Fibroblast of pulmonary artery (primary cell): ENCODE measurements around the gene MCF2L.
"Not testable (repeated sequence)": the region's sequence is repeated elsewhere in the genome, so short reads cannot be mapped to it uniquely, and the experiment has no call there.

Experiments
- DNase-seq: peaks from one replicate; pipeline ENCODE4 v3.0.0-alpha.2; 2010; ENCODE audit warnings: low read depth
- H3K4me3 ChIP-seq: replicated peaks from 2 replicates; pipeline ENCODE4 v1.5.1; 2011; ENCODE audit warnings: low read depth, mild to moderate bottlenecking, control low read depth, low read length, moderate library complexity
- CTCF ChIP-seq: IDR thresholded peaks from 2 replicates; pipeline ENCODE4 v1.5.1; 2011; ENCODE audit warnings: mild to moderate bottlenecking, control low read depth, low read length, inconsistent platforms; ENCODE audit errors: missing control alignments

The MCF2L gene

DNA sequence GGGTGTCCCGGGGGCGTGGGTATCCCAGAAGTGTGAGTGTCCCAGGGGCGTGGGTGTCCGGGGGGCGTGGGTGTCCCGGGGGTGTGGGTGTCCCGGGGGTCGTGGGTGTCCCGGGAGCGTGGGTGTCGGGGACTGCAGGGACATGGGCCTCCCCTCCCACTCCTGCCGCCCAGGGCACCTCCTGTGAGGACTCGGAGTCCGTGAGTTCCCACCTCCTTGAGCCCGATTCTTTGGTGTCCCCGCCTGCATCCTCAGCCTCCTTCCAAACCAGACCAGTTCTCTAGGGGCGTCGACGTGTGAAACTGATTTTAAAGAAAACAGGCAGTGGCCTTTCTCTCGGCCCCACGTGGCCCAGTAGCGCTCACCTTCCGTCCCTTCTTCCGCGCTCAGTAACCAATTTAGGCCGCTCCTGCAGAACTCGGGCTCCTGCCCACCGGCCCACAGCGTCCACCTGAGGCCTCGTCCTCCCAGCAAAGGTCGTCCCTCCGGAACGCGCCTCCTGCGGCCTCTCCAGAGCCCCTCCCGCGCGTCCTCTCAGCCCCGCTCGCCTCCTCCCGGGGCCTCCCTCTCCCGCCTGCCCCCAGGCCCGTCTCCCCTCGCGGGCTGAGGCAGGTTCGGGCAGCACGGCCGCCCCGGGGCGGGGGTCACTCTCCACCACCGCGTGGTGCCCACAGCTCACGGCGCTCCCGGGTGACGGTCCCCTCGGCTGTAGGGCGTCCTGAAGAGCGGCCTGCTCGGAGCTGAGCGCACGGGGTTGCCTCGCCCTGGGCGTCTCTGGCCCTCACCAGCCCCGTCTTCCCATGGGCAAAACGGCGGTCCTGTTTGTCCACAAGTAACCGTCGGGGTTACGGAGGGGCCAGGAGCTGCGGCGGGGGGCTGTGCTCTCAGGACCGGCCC lies 140.4 kb downstream of the MCF2L start:
- DNase-seq: no peak
- no peak for TF ChIP-seq CTCF
- H3K4me3 ChIP-seq: no peak overlapping the region

DNA sequence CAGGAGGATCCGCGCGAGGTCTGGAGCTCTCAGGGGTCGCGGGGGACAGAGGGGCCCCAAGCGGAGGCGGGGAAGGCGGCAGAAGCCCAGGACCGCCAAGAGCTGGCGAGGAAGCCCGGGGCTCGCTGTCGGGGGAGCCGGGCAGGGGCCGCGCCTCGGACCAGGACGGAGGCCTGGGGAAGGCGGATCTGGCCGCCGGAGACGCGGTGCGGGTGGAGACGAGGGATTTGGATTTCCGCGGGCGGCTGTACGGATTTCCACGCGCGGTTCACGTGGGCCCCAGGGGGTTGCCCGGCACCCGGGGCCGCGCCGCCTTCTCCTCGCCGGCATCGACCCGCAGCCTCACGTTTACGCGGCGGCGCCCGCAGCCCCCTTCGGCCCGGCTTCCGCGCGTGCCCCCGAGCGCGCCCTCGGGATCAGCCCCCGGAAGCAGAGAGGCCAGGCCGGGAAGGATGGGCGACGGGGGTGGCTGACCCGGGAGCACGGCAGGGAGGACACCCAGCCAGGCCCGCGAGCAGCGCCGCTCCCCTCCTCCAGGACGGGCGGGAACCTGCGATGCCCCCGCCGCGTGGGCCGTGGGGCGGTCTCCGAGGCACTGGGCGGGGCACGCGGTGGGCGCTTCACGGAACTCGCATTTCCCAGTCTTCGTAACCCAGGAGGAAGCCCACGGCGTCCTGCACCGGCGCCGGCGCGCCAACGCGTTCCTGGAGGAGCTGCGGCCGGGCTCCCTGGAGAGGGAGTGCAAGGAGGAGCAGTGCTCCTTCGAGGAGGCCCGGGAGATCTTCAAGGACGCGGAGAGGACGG lies 141.2 kb downstream of the MCF2L start:
- no peak for TF ChIP-seq CTCF
- H3K4me3 ChIP-seq: no peak overlapping the region
- no peak for DNase-seq

DNA sequence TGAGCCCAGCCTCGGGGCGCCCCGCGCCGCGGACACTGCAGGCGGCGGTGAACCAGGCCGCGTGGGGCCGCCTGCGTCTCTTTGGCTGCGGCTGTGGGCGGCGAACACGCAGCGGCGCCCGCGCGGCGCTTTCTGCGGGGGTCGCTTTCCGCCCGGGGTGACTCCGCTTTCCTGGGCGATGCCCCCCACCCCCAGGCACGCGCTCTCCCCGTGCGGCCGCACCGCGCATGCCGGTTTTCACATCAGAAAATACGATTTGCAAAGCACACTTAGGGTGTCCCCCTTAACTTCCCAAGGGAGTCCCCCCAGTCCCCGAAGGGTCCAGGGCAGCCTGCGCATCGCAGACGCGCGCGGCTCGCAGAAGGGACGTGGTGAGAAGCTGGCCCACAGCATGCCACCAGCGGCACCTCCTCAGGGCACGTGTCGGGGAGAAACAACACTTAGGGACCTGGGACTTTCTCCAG lies 141.9 kb downstream of the MCF2L start:
- TF ChIP-seq CTCF: no peak
- DNase-seq: no peak
- no peak overlapping the region for H3K4me3 ChIP-seq

DNA sequence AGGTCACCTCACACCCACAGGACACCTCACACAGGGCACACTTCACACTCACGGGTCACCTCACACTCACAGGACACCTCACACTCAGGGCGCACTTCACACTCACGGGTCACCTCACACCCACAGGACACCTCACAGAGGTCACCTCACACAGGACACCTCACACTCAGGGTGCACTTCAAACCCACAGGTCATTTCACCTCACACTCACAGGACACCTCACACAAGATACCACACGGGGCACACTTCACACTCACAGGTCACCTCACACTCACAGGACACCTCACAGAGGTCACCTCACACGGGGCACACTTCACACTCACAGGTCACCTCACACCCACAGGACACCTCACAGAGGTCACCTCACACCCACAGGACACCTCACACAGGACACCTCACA lies 142.8 kb downstream of the MCF2L start:
- not testable (repeated sequence) for H3K4me3 ChIP-seq, DNase-seq

GRCh38 chr13:113112475-113112874 lies 143.5 kb downstream of the MCF2L start:
- not testable (repeated sequence) for DNase-seq, H3K4me3 ChIP-seq

DNA sequence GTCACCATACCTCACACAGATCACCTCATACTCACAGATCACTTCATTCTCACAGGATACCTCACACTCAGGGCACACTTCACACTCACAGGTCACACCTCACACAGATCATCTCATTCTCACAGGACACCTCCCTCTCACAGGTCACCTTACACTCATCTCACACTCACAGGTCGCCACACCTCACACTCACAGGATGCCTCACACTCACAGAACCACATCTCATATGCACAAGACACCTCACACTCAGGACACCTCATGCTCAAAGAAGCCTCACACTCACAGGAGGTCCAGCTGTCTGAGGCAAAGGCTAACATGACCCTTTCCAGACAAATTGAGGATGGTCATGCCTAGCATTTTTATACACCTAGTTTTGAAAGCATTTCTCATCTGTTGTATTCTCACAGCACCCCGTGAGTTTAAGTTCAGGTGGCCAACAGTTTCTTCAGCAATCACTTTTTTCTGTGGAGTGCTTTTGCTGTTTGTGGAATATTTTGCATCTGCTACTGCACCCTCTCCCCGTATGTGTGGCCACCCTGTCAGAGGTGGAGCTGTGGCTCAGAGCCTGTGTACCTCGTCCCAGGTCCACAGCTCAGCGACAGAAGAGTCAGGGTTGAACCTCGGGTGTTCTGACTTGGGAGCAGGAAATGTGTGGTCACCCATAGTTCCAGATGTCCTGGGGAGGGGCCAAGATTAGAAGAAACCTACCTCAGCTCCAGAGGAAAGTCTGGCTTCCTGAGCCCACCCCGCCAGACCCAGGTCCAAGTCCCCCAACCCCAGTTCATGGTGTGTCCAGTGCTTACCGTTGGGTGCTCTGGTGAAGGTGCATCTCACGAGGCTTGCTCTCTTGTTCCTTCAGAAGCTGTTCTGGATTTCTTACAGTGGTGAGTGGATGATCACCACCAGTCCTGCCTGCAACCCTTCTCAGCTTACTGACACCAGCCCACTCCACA lies 144.2 kb downstream of the MCF2L start:
- no peak for DNase-seq
- H3K4me3 ChIP-seq: no peak overlapping the region
- TF ChIP-seq CTCF: no peak

- DNase-seq: no peak
- no peak for TF ChIP-seq CTCF
Measured at GRCh38 chr13:113113846-113114271, 144.8 kb downstream of the MCF2L start.

More at GRCh38 chr13:113113846-113114271, 144.8 kb downstream of the MCF2L start:
- no peak overlapping the region for H3K4me3 ChIP-seq
